GM23338 (cell line): ENCODE data around the gene TMEM271. TPM values are rescaled to one million over a fixed set of nuclear protein-coding genes. Genes with fewer than 3 reads are reported as not detected.

ENCODE experiments used
- ATAC-seq: fragments of 200-7000 bp; cut with Tn5 transposase; 3 replicates; pipeline ENCODE4 v1.9.1; 2020
- DNase-seq: peaks from one replicate; pipeline ENCODE4 v3.0.0-alpha.2; 2015; ENCODE audit warnings: low spot score
- H2AFZ ChIP-seq: fragments of 200-600 bp; sonication (generic); 2 replicates; pipeline ENCODE4 v1.8.0; 2016; ENCODE audit warnings: antibody characterized with exemption, mild to moderate bottlenecking, moderate library complexity
- H3F3A ChIP-seq: fragments of 200-600 bp; sonication (generic); replicated peaks from 2 replicates; pipeline ENCODE4 v1.8.0; 2017; ENCODE audit warnings: antibody characterized with exemption, mixed run types, low read depth
- H3K27ac ChIP-seq: fragments of 200-600 bp; sonication (generic); 2 replicates; pipeline ENCODE4 v1.6.1; 2016; ENCODE audit warnings: low read depth
- H3K27me3 ChIP-seq: fragments of 200-600 bp; sonication (generic); 2 replicates; pipeline ENCODE4 v1.8.0; 2016; ENCODE audit warnings: mild to moderate bottlenecking, mixed run types, moderate library complexity; ENCODE audit not compliant: insufficient read depth
- H3K36me3 ChIP-seq: fragments of 200-600 bp; sonication (generic); 2 replicates; pipeline ENCODE4 v1.8.0; 2016; ENCODE audit warnings: mild to moderate bottlenecking; ENCODE audit not compliant: insufficient read depth
- H3K4me1 ChIP-seq: fragments of 200-600 bp; sonication (generic); 2 replicates; pipeline ENCODE4 v1.8.0; 2016; ENCODE audit warnings: mild to moderate bottlenecking, moderate library complexity; ENCODE audit not compliant: insufficient read depth
- H3K4me2 ChIP-seq: fragments of 200-600 bp; sonication (generic); 2 replicates; pipeline ENCODE4 v1.7.1; 2017; ENCODE audit warnings: mixed run types
- H3K4me3 ChIP-seq: fragments of 200-600 bp; sonication (generic); 2 replicates; pipeline ENCODE4 v1.6.1; 2016; ENCODE audit warnings: mixed run types
- H3K79me2 ChIP-seq: fragments of 200-600 bp; sonication (generic); replicated peaks from 2 replicates; pipeline ENCODE4 v1.8.0; 2017; ENCODE audit warnings: mild to moderate bottlenecking; ENCODE audit not compliant: insufficient read depth
- H3K9me2 ChIP-seq: fragments of 200-600 bp; sonication (generic); 2 replicates; pipeline ENCODE4 v1.8.0; 2017; ENCODE audit not compliant: insufficient read depth
- H4K20me1 ChIP-seq: fragments of 200-600 bp; sonication (generic); replicated peaks from 2 replicates; pipeline ENCODE4 v1.8.0; 2017; ENCODE audit warnings: mild to moderate bottlenecking; ENCODE audit not compliant: insufficient read depth
- H3K27ac Mint-ChIP-seq: 2 replicates; pipeline ENCODE4 v1.8.0; 2020; ENCODE audit warnings: inconsistent platforms, mild to moderate bottlenecking, moderate library complexity, mixed read lengths
- H3K27me3 Mint-ChIP-seq: 3 replicates; pipeline ENCODE4 v1.8.0; 2022; ENCODE audit warnings: low read depth, mild to moderate bottlenecking, moderate library complexity, mixed read lengths, inconsistent platforms; ENCODE audit not compliant: insufficient read depth, poor library complexity
- H3K36me3 Mint-ChIP-seq: 3 replicates; pipeline ENCODE4 v1.8.0; 2021; ENCODE audit warnings: low read depth, mild to moderate bottlenecking, inconsistent platforms, moderate library complexity, mixed read lengths
- H3K4me1 Mint-ChIP-seq: 3 replicates; pipeline ENCODE4 v1.8.0; 2020; ENCODE audit warnings: mild to moderate bottlenecking, inconsistent platforms, mixed read lengths
- H3K4me3 Mint-ChIP-seq: 3 replicates; pipeline ENCODE4 v1.8.0; 2021; ENCODE audit warnings: moderate library complexity, mild to moderate bottlenecking, inconsistent platforms, mixed read lengths
- H3K9me3 Mint-ChIP-seq: 3 replicates; pipeline ENCODE4 v1.8.0; 2020; ENCODE audit warnings: moderate library complexity, mild to moderate bottlenecking, inconsistent platforms, mixed read lengths
- CREB1 ChIP-seq: fragments of 250-450 bp; sonication (Bioruptor Pico); IDR thresholded peaks from 2 replicates; pipeline ENCODE4 v1.5.0; 2020; ENCODE audit warnings: low read depth, mild to moderate bottlenecking, moderate library complexity
- EZH2phosphoT487 ChIP-seq: fragments of 200-600 bp; sonication (generic); IDR thresholded peaks from one replicate; pipeline ENCODE4 v1.8.1; 2018; ENCODE audit warnings: antibody characterized with exemption; ENCODE audit not compliant: unreplicated experiment
- polyA plus RNA-seq: library from polyadenylated mRNA; unstranded; fragments of >200 nt; fragmentation: Nextera tagmentation; extraction: Ambion mirVana; gene quantifications from 2 replicates; pipeline ENCODE4 v1.2.1, GENCODE V29; 2016
- total RNA-seq: library from RNA; depleted of rRNA; stranded (reverse); fragments of >200 nt; shearing (Covaris generic); gene quantifications from 2 replicates; pipeline ENCODE4 v1.2.3, GENCODE V29; 2014
- TF ChIP-seq, protein P1 (sequence below): fragments of 250-450 bp; sonication (Bioruptor Pico); IDR thresholded peaks from 2 replicates; pipeline ENCODE4 v1.5.0; 2020; ENCODE audit warnings: mild to moderate bottlenecking, moderate library complexity

The TMEM271 gene
- total and polyA plus RNA-seq, 2 experiments from 2014 or later: 0.11 TPM; not detected in 1

DNA sequence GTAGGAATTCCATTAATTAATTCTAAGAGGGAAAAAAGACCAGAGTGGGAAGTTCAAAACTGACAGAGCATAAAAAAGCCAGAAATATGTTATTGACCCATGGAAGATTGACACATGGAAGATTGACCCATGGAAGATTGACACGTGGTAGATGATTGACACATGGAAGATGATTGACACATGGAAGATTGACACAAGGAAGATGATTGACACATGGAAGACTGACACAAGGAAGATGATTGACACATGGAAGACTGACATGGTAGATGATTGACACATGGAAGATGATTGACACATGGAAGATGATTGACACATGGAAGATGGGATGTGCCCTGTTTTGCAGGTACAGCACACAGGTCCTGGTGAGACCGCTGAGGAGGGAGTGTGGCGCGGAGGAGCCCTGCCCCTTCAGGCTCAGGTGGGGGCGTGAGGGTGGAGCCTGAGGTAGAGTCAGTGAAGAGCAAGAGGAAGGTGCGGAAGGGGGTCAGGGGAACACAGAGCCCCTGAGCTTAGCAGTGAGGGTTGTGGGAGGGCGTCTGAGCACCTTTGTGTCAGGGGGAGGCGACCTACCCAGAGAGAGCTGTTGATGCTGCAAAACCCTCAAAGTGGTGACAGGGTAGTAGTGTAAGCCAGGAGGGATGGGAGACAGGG is 33.4 kb upstream of the TMEM271 start:
- H3K27me3 Mint-ChIP-seq: peaks cover 5% of the 10 kb centered on the region
- TF ChIP-seq EZH2phosphoT487: no peak
- H3K9me3 Mint-ChIP-seq: no peaks in the 10 kb centered on the region
- H3K4me1 Mint-ChIP-seq: peaks cover 3% of the 10 kb centered on the region; the same call in 1 of the 3 replicates
- H3K4me3 Mint-ChIP-seq: no peak overlapping the region; the same call in 2 of the 3 replicates
- Histone ChIP-seq H3K4me3 (no peak overlapping the region), H3K9me2 (no peaks in the 10 kb centered on the region), H3K27ac (no peak overlapping the region), H3F3A (no peaks in the 10 kb centered on the region), H2AFZ (no peak overlapping the region), H3K79me2 (no peaks in the 10 kb centered on the region), H3K4me2 (no peak overlapping the region), H4K20me1 (no peaks in the 10 kb centered on the region; the same call in 1 of the 2 replicates), H3K27me3 (no peaks in the 10 kb centered on the region), H3K4me1 (no peaks in the 10 kb centered on the region), H3K36me3 (no peaks in the 10 kb centered on the region)
- DNase-seq (no peak), ATAC-seq (peak; percentile 66)
- peaks cover 2% of the 10 kb centered on the region; the same call in 1 of the 3 replicates for H3K36me3 Mint-ChIP-seq
- H3K27ac Mint-ChIP-seq: no peak overlapping the region

DNA sequence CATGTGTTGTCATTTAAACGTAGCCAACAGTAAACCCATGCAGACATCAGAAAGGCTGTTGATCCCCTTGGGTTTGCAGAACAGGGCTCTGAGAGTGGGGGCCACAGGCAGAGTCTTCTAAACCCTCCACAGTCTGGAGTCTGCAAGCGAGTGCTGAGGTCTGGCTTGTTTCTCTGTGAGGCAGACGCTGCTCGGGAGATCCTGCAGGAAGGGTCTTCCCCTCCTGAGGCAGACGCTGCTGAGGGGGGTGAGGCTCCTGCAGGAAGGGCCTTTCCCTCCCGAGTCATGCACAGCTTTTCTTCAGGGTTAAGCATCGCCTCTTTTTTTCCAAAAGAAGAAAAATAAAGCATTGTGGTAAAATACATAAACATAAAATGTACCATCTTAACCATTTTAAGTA is 32.1 kb upstream of the TMEM271 start:
- Histone ChIP-seq H2AFZ (no peak overlapping the region), H3K79me2 (no peaks in the 10 kb centered on the region), H3K27ac (no peak overlapping the region), H3K4me2 (no peak overlapping the region), H3K27me3 (no peaks in the 10 kb centered on the region), H4K20me1 (no peaks in the 10 kb centered on the region; the same call in 1 of the 2 replicates), H3K4me3 (no peak overlapping the region), H3F3A (no peaks in the 10 kb centered on the region), H3K4me1 (no peaks in the 10 kb centered on the region), H3K9me2 (no peaks in the 10 kb centered on the region), H3K36me3 (no peaks in the 10 kb centered on the region)
- TF ChIP-seq CREB1 (CRISPR knock-in tag): no peak
- TF ChIP-seq EZH2phosphoT487: no peak
- TF ChIP-seq, protein P1, sequence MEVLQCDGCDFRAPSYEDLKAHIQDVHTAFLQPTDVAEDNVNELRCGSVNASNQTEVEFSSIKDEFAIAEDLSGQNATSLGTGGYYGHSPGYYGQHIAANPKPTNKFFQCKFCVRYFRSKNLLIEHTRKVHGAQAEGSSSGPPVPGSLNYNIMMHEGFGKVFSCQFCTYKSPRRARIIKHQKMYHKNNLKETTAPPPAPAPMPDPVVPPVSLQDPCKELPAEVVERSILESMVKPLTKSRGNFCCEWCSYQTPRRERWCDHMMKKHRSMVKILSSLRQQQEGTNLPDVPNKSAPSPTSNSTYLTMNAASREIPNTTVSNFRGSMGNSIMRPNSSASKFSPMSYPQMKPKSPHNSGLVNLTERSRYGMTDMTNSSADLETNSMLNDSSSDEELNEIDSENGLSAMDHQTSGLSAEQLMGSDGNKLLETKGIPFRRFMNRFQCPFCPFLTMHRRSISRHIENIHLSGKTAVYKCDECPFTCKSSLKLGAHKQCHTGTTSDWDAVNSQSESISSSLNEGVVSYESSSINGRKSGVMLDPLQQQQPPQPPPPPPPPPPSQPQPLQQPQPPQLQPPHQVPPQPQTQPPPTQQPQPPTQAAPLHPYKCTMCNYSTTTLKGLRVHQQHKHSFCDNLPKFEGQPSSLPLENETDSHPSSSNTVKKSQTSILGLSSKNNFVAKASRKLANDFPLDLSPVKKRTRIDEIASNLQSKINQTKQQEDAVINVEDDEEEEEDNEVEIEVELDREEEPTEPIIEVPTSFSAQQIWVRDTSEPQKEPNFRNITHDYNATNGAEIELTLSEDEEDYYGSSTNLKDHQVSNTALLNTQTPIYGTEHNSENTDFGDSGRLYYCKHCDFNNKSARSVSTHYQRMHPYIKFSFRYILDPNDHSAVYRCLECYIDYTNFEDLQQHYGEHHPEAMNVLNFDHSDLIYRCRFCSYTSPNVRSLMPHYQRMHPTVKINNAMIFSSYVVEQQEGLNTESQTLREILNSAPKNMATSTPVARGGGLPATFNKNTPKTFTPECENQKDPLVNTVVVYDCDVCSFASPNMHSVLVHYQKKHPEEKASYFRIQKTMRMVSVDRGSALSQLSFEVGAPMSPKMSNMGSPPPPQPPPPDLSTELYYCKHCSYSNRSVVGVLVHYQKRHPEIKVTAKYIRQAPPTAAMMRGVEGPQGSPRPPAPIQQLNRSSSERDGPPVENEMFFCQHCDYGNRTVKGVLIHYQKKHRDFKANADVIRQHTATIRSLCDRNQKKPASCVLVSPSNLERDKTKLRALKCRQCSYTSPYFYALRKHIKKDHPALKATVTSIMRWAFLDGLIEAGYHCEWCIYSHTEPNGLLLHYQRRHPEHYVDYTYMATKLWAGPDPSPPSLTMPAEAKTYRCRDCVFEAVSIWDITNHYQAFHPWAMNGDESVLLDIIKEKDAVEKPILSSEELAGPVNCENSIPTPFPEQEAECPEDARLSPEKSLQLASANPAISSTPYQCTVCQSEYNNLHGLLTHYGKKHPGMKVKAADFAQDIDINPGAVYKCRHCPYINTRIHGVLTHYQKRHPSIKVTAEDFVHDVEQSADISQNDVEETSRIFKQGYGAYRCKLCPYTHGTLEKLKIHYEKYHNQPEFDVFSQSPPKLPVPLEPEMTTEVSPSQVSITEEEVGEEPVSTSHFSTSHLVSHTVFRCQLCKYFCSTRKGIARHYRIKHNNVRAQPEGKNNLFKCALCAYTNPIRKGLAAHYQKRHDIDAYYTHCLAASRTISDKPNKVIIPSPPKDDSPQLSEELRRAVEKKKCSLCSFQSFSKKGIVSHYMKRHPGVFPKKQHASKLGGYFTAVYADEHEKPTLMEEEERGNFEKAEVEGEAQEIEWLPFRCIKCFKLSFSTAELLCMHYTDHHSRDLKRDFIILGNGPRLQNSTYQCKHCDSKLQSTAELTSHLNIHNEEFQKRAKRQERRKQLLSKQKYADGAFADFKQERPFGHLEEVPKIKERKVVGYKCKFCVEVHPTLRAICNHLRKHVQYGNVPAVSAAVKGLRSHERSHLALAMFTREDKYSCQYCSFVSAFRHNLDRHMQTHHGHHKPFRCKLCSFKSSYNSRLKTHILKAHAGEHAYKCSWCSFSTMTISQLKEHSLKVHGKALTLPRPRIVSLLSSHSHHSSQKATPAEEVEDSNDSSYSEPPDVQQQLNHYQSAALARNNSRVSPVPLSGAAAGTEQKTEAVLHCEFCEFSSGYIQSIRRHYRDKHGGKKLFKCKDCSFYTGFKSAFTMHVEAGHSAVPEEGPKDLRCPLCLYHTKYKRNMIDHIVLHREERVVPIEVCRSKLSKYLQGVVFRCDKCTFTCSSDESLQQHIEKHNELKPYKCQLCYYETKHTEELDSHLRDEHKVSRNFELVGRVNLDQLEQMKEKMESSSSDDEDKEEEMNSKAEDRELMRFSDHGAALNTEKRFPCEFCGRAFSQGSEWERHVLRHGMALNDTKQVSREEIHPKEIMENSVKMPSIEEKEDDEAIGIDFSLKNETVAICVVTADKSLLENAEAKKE (CRISPR knock-in tag): no peak
- peak; percentile 32; the same call in 2 of the 3 replicates for ATAC-seq
- Mint-ChIP-seq H3K27me3 (peaks cover 3% of the 10 kb centered on the region), H3K36me3 (peaks cover 2% of the 10 kb centered on the region; the same call in 1 of the 3 replicates), H3K27ac (no peak overlapping the region), H3K4me3 (no peak overlapping the region), H3K4me1 (peaks cover 3% of the 10 kb centered on the region; the same call in 1 of the 3 replicates), H3K9me3 (no peaks in the 10 kb centered on the region)
- no peak for DNase-seq
